ENCODE measurements around the gene LTC4S. TPM values are rescaled to one million over a fixed set of nuclear protein-coding genes. Genes with fewer than 3 reads are reported as not detected.
"Not testable (repeated sequence)": the region's sequence is repeated elsewhere in the genome, so short reads cannot be mapped to it uniquely, and the experiment has no call there.

The LTC4S gene
- total RNA-seq = 7.1 TPM
- long read RNA-seq, partial matches to known transcripts = 1 of 10 reads
- long read RNA-seq, other reads (novel, unspliced or antisense) = 4 of 10 reads

GRCh38 chr5:179793468-179794139, at the start of gene LTC4S:
Gene LTC4S, plus strand, starts transcription at chr5:179793986. Its CDS starts 95 bp downstream, at chr5:179794081.
- intact Hi-C loops (cut with micrococcal nuclease) = no loop called here
- ATAC-seq = peak; percentile 70
- peak; percentile 91 for DNase-seq

GRCh38 chr5:179744106-179744505, 49.7 kb upstream of the LTC4S start:
- intact Hi-C loops (cut with micrococcal nuclease); DNase-seq; ATAC-seq: not testable (repeated sequence)

- intact Hi-C loops (cut with micrococcal nuclease) = no loop called here
- DNase-seq (no peak), ATAC-seq (peak; percentile 65)
Observed at GRCh38 chr5:179746872-179747271, 46.9 kb upstream of the LTC4S start.

- ATAC-seq (no peak), DNase-seq (no peak)
- intact Hi-C loops (cut with micrococcal nuclease) = no loop called here
Observed at GRCh38 chr5:179747811-179748210, 46.0 kb upstream of the LTC4S start.

GRCh38 chr5:179749857-179750508, 43.8 kb upstream of the LTC4S start:
- intact Hi-C loops (cut with micrococcal nuclease) = no loop called here
- DNase-seq (no peak), ATAC-seq (no peak)

GRCh38 chr5:179753971-179754370, 39.8 kb upstream of the LTC4S start:
- intact Hi-C loops (cut with micrococcal nuclease) = no loop called here
- no peak for DNase-seq
- no peak for ATAC-seq

GRCh38 chr5:179755022-179755421, 38.8 kb upstream of the LTC4S start:
- intact Hi-C loops (cut with micrococcal nuclease) = no loop called here
- no peak for DNase-seq
- peak; percentile 53 for ATAC-seq

GRCh38 chr5:179758955-179759354, 34.8 kb upstream of the LTC4S start:
- intact Hi-C loops (cut with micrococcal nuclease) = no loop called here
- ATAC-seq = no peak
- DNase-seq = no peak

GRCh38 chr5:179759581-179760551, 33.9 kb upstream of the LTC4S start:
- ATAC-seq (peak; percentile 17), DNase-seq (no peak)
- intact Hi-C loops (cut with micrococcal nuclease) = no loop called here

GRCh38 chr5:179762079-179762780, 31.6 kb upstream of the LTC4S start:
- intact Hi-C loops (cut with micrococcal nuclease) = no loop called here
- DNase-seq (no peak), ATAC-seq (peak; percentile 22)

GRCh38 chr5:179762781-179763176, 31.0 kb upstream of the LTC4S start:
- ATAC-seq = no peak
- intact Hi-C loops (cut with micrococcal nuclease) = no loop called here

GRCh38 chr5:179763215-179763945, 30.4 kb upstream of the LTC4S start:
- intact Hi-C loops (cut with micrococcal nuclease) = no loop called here
- ATAC-seq = peak; percentile 77
- DNase-seq = peak; percentile 60

More at GRCh38 chr5:179762781-179763176, 31.0 kb upstream of the LTC4S start:
- no peak for DNase-seq

GRCh38 chr5:179764056-179764455, 29.7 kb upstream of the LTC4S start:
- intact Hi-C loops (cut with micrococcal nuclease) = no loop called here
- DNase-seq = no peak
- no peak for ATAC-seq

GRCh38 chr5:179765400-179765799, 28.4 kb upstream of the LTC4S start:
- intact Hi-C loops (cut with micrococcal nuclease) = no loop called here
- peak; percentile 67 for DNase-seq
- peak; percentile 69 for ATAC-seq

GRCh38 chr5:179766021-179766725, 27.6 kb upstream of the LTC4S start:
- no peak for ATAC-seq
- no peak for DNase-seq
- intact Hi-C loops (cut with micrococcal nuclease) = no loop called here

GRCh38 chr5:179766726-179767455, 26.9 kb upstream of the LTC4S start:
- intact Hi-C loops (cut with micrococcal nuclease) = no loop called here
- no peak for DNase-seq
- no peak for ATAC-seq

- intact Hi-C loops (cut with micrococcal nuclease) = no loop called here
- ATAC-seq (no peak), DNase-seq (no peak)
Observed at GRCh38 chr5:179767496-179768100, 26.2 kb upstream of the LTC4S start.

Data from left ventricle myocardium superior (tissue), 1 donor.